Measurements from ENCODE around the gene GDPD5.
"Not testable (repeated sequence)": the region's sequence is repeated elsewhere in the genome, so short reads cannot be mapped to it uniquely, and the experiment has no call there.

The GDPD5 gene

DNA sequence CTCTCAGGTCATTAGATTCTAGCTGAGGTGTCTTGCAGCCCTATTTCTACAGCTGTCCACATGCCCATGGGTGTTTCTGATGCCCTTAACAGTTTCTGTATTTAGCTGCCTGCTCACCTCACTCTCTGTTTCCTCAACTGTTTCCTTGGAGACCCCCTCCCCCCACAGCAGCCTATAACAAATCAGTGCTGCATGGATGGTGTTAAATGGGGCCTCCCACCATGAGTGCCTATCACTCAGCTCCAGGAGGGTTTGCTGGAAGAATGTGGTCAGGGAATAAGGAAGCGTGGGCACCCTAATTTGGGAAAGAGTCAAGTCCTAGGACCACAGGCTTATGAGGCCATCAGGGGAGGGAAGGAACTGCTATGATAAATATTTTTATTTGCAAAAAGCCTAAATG is 101.3 kb downstream of the GDPD5 start:
- DNase-seq = no peak

DNA sequence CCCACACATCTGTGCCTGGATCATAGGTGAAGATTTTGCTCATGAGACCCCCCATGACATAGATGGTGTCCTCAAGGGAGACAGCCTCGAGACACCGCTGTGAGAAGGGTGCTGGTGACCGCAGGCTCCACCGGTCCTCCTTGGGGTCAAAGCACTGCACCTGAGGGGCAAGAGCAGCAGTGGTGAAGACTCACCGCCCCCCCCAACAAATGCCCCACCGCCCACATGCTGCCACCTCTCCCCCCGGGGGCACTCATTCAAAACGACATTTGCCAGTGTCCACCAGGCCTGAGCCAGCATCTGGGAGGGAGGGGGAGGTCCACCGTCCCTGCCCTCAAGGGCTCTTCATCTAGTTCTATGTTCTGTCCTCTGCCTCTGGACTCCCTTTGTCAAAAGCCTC is 102.0 kb downstream of the GDPD5 start:
- no peak for DNase-seq

DNA sequence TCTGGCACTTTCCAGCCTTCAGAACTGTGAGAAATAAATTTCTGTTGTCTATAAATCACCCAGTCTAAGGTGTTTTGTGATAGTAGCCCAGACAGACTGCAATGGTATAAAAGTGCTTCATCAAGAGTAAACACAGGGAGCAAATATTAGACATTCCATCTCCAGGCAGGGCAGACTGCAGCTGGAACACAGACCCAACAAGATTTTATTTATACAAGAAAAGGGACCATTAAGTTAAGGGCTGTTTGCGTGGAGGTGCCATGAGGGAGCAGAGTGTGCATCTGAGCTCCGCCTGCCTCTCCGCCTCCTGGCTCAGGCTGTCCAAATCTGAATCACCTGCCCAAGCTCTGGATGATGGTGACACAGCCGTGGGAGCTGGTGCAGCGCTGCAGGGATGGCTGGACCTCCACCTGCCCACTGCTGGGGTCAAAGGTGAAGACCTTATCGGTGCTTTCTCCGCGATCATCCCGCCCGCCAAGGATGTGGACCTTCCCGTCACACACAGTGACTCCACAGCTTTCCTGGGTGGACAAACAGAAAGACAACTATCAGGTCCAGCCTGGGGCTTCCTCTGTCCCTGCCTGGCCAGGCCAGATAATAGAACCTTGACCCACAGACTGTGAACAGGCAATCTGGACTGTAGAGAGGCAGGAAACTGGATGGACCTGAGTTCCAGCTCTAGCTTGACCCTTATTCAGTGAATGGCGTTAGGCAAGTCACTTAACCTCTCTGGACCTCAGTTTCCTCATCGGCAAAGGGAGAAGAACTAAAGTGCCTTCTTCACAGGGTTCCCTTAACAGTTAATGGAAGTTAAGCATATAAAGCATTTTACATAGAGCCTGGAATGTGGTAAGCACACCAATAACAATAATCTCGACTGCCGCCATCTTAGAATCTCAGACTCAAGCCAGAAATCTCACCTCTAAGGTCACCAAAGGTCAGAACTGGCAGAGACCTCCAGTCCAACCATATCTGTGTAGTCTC is 103.2 kb downstream of the GDPD5 start:
- DNase-seq = peak; percentile 26

- no peak for DNase-seq
Observed at GRCh38 chr11:75421902-75422247, 103.9 kb downstream of the GDPD5 start.

DNA sequence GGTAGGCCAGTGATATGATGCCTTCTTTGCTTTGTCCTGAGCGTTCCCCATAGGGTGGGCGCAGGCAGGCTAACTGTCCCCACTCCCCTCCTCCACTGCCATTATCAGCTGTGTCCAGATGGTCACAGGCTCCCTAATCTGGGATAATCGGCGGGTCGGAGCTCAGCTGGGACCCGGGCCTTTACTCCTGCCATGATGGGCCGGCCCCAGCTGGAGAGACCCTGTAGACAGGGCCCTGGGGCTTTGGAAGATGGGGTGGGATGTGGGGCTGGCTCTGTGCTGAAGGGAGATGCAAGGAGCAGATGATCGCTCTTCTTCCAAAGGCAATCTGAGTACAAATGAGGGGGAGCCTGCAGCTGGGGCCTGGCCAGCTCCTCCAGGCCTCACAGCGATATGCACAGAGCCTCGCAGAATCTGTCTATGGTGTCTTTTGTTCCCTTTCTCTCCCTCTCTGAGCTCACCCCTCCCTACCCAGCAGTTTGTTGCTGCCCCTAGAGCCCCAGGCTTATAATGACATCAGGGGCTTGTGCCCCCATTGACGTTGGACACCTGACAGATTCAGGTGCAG is 104.6 kb downstream of the GDPD5 start:
- no peak for DNase-seq

DNA sequence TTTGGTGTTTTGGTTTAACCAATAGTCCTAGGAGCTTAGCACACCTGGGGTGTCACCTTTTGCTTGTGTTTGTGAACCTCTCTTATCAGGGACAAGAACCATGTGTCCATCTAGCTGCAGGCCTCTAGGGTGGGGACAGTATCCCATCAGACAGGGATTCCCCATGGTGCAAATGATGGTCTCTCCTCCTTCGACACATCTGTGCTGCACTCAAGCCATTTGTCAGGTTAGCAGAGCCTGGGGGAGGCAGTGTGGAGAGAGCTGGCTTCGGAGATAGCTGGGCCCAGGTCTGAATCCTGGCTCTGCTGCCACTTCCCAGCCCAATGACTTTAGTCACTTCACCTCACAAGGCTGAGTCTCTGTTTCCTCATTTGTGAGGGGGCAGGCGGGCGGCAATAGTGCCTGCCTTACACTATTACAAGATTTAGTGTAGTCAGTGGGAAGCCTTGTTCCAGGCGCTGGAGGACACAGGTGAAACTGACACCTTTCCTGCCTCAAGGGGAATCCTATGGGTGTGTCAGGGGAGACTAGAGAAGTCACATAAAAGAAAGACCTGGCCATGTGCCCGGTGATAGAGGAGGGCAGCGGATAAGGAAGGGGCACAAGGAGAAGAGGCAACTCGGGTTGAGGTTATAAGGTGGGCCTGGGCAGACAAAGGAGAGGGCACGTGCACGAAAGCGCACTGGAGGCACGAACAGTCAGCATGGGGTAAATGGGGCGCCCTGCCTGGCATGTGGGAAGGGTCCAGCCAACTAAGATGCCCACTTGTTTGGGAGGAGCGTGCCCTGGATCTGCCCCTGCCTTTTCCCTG is 105.3 kb downstream of the GDPD5 start:
- no peak for DNase-seq

DNA sequence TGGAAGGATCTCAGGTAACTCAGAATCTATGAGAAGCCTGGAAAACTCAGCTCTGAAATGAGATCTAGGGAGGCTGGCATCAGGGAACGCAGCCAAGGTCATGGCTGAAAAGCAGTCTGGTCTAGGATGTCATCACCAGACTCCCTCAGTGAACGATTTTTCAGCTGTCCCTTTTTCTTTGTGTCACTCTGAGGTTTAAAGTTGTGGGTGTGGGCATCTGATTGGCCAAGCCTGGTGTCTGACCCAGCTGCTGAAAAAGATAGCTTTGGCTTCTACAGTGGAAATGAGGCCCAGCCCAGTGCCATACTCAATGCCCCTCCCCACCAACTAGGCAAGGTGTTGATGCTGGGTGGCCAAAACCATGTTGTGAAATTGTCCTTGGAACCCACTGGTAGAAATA is 111.9 kb downstream of the GDPD5 start:
- no peak for DNase-seq

DNA sequence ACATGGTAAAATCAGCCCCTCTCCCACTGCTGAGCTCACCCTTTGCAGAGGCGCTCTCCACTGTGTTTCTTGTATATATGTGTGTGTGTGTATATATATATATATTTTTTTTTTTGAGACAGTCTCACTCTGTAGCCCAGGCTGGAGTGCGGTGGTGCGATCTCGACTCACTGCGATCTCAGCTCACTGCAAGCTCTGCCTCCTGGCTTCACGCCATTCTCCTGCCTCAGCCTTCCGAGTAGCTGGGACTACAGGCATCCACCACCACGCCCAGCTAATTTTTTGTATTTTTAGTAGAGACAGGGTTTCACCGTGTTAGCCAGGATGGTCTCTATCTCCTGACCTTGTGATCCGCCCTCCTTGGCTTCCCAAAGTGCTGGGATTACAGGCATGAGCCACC is 112.6 kb downstream of the GDPD5 start:
- not testable (repeated sequence) for DNase-seq

- DNase-seq = not testable (repeated sequence)
Observed at GRCh38 chr11:75409971-75410370, 115.8 kb downstream of the GDPD5 start.

- no peak for DNase-seq
Observed at GRCh38 chr11:75408957-75409219, 116.9 kb downstream of the GDPD5 start.

DNA sequence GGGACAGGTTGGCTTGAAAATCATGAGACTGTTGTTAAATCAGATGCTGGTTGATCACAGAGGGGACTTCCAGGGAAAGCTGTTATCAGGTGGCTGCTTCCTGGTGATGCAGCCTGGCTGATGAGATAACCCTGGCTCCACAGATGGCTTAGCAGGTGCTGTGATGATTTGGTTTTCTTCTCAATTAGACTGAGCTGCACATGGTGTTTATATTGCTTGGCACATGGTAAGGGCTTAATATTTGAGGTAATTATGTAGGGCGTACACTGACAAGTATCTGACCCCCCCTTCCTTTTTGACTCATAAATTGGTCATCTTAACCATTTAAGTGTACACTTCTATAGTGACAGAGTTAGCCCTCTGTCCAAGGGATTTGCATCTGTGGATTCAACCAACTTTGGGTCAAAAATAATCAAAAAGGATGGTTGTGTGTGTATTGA is 119.4 kb downstream of the GDPD5 start:
- DNase-seq = no peak

DNA sequence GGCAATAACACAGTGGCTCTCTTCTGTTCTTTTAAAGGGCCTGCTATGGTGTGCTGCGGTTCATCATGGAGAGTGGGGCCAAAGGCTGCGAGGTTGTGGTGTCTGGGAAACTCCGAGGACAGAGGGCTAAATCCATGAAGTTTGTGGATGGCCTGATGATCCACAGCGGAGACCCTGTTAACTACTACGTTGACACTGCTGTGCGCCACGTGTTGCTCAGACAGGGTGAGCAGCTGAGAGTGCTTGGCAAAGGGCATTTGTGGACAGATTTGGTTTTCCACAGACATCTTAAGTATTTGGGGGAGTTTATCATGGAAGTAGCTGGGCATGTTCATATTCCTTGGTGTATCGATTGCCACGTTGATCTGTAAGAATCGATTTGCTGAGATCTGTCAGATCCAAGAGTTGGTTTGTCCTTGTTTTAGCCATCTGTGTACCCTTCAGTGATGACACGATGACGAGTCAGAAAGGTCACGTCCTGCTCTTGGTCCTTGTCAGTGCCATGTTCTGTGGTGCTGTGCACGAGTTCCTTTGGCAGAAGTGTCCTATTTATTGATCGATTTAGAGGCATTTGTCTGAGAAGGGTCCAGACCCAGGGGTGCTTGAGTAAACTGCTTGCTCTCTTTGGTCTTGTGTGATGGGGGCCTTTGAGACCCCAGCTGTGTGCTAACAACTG is 121.6 kb downstream of the GDPD5 start:
- no peak for DNase-seq

DNA sequence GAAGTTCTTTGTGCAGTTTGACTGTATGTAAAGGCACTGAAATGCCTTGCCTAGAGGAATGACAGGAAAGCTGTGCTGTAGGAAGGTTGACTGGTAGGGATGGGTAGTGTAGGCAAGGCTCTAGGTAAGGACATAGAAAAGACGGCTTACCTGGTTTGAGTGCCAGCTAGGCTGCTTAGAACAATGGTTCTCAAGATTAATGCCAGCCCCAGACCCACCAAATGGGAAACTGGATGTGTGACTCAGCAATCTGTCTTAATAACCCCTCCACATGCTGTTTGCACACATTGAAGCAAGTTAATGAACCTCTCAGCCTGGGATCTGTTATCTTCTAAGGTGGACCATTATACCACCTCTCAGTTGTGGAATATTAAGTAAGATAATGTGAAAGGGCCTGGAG is 122.7 kb downstream of the GDPD5 start:
- no peak for DNase-seq

GRCh38 chr11:75402002-75402773 is 123.6 kb downstream of the GDPD5 start:
- no peak for DNase-seq

GRCh38 chr11:75400146-75400865 is 125.4 kb downstream of the GDPD5 start:
- DNase-seq = no peak

DNA sequence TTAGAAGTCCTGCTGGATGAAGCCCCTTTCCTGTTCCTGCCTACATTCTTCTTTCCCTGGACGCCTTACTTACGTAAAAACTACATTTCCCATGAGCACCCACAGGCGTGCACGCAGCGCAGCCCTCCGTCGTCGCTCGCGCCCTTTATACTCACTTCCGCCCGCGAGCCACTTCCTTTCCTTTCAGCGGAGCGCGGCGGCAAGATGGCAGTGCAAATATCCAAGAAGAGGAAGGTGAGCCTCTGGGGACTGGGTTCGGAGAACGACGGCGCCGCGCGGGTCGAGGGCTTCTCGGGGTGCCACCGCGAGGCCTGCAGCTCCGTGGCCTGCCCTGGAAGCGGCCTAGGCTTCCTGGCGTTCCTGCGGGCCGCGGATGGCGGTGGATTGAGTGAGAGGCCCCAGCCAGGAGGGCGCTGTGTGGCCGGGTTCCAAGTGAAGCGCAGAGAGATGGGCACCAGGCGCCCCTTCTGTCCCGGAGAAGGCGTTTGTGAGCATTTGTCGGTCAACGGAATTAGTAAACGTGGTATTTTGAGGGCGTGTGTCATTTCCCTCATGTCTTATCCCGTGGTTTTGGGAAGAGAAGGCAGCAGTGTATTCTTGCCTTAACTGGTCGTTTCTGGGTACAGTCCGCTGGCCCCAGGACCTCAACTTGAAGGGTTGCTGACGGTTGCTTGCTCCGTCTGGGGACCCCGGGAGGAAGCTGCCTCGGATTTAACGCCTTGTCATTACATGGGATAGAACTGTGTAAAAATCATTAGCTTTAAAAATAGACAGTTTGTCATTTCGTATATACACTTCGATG is 126.2 kb downstream of the GDPD5 start, which contains the start of gene RPS3:
Gene RPS3, plus strand, starts transcription at position 175 of the 802 bp plus-strand sequence. Its CDS starts 30 bp downstream, at position 205.
- peak; percentile 95 for DNase-seq

- no peak for DNase-seq
Observed at GRCh38 chr11:75398906-75399305, 126.8 kb downstream of the GDPD5 start.

GRCh38 chr11:75394085-75394840 is 131.5 kb downstream of the GDPD5 start:
- DNase-seq = no peak

DNA sequence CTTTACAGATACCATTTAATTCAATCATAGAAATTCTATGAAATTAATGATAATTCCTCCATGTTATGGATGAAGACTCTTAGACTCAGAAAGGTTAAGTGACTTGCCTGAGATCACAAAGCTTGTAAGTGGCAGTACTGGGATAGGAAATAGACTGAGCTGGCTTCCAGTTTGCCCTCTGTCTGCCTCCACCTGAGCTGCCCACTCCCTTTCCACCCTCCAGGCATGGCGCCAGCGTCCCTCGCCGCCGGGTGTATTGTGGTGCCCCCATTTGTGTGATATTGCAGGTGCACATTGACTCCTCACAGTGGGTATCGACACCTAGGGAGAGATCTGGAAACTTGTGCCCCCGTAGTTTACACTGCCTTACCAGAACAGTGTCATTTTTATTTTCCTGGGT is 135.8 kb downstream of the GDPD5 start:
- DNase-seq = no peak

DNA sequence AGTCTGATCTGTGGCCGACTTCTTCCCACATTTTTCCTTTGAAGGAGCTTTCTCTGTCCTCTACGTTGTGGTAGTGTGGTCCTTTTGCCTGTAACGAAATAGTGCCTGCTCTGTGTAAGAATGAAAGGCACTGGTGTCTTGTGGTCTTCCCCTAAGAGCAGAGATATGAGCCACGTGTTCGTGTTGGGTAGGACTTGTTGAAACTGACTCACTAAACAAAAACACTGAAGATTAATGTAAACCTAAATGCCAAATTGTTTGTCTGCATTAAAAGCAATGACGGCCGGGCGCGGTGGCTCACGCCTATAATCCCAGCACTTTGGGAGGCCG is 136.5 kb downstream of the GDPD5 start:
- DNase-seq = no peak
